GM19043 (cell line): ENCODE data around the gene MEI4.
"Not testable (repeated sequence)": the region's sequence is repeated elsewhere in the genome, so short reads cannot be mapped to it uniquely, and the experiment has no call there.

Experiments
- ATAC-seq: cut with Tn5 transposase; IDR thresholded peaks from one replicate; pipeline ENCODE4 v1.9.1; 2021; ENCODE audit warnings: low read depth; ENCODE audit not compliant: unreplicated experiment

MEI4 gene

GRCh38 chr6:77812304-77812703 is 159.5 kb downstream of the MEI4 start:
- ATAC-seq, result no peak

GRCh38 chr6:77813090-77813489 is 160.3 kb downstream of the MEI4 start:
- no peak for ATAC-seq

- no peak for ATAC-seq
Observed at GRCh38 chr6:77814119-77814518, 161.3 kb downstream of the MEI4 start.

GRCh38 chr6:77815531-77815930 is 162.7 kb downstream of the MEI4 start:
- ATAC-seq, result no peak

- ATAC-seq, result no peak
Observed at GRCh38 chr6:77816766-77817270, 164.0 kb downstream of the MEI4 start.

- ATAC-seq, result no peak
Observed at GRCh38 chr6:77822265-77822664, 169.4 kb downstream of the MEI4 start.

GRCh38 chr6:77825204-77825603 is 172.4 kb downstream of the MEI4 start:
- no peak for ATAC-seq

GRCh38 chr6:77829736-77830135 is 176.9 kb downstream of the MEI4 start:
- ATAC-seq, result no peak

GRCh38 chr6:77833749-77834148 is 180.9 kb downstream of the MEI4 start:
- ATAC-seq, result not testable (repeated sequence)

GRCh38 chr6:77834591-77834996 is 181.8 kb downstream of the MEI4 start:
- no peak for ATAC-seq

- no peak for ATAC-seq
Observed at GRCh38 chr6:77837034-77837784, 184.4 kb downstream of the MEI4 start.

- no peak for ATAC-seq
Observed at GRCh38 chr6:77839292-77839691, 186.5 kb downstream of the MEI4 start.

- no peak for ATAC-seq
Observed at GRCh38 chr6:77844822-77845221, 192.0 kb downstream of the MEI4 start.

- ATAC-seq, result no peak
Observed at GRCh38 chr6:77853401-77853800, 200.6 kb downstream of the MEI4 start.

- ATAC-seq, result no peak
Observed at GRCh38 chr6:77856391-77856790, 203.6 kb downstream of the MEI4 start.

- no peak for ATAC-seq
Observed at GRCh38 chr6:77857421-77857820, 204.6 kb downstream of the MEI4 start.

GRCh38 chr6:77876300-77876699 is 223.5 kb downstream of the MEI4 start:
- no peak for ATAC-seq

GRCh38 chr6:77879527-77879926 is 226.7 kb downstream of the MEI4 start:
- ATAC-seq, result no peak

- ATAC-seq, result no peak
Observed at GRCh38 chr6:77880501-77880900, 227.7 kb downstream of the MEI4 start.

GRCh38 chr6:77883851-77884250 is 231.0 kb downstream of the MEI4 start:
- no peak for ATAC-seq

GRCh38 chr6:77893391-77893790 is 240.6 kb downstream of the MEI4 start:
- no peak for ATAC-seq

- no peak for ATAC-seq
Observed at GRCh38 chr6:77906070-77906469, 253.2 kb downstream of the MEI4 start.

- ATAC-seq, result no peak
Observed at GRCh38 chr6:77910826-77911225, 258.0 kb downstream of the MEI4 start.
